ENCODE measurements around the gene ERC2.

Gene ERC2

DNA sequence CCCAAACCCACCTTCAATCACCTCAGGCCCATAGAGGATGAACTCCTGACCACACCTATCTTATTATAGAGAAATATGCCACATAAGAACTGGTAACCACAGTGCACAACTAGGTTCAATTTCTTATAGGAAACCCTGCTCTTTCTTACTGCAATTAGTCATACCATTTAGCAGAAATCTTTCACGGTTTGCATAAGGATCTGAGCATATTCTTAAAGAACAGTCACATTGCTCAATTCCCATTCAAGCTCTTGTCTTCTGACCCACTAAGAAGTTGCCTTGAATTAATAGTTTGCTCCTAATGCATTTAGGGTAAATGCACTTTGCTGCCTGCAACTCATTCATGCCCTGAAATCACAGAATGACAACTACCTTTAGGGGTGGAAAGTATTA lies 9.2 kb downstream of the ERC2 start:
- H3K27me3 Mint-ChIP-seq: peaks cover 24% of the 10 kb centered on the region
- H3K4me1 Mint-ChIP-seq (ENCODE audit: low read depth): no peaks in the 10 kb centered on the region
- H3K4me3 Mint-ChIP-seq: no peak overlapping the region
- no peaks in the 10 kb centered on the region for H3K9me3 Mint-ChIP-seq (ENCODE audit: low read depth)
- H3K36me3 Mint-ChIP-seq: no peaks in the 10 kb centered on the region
- no peak overlapping the region for H3K27ac Mint-ChIP-seq

DNA sequence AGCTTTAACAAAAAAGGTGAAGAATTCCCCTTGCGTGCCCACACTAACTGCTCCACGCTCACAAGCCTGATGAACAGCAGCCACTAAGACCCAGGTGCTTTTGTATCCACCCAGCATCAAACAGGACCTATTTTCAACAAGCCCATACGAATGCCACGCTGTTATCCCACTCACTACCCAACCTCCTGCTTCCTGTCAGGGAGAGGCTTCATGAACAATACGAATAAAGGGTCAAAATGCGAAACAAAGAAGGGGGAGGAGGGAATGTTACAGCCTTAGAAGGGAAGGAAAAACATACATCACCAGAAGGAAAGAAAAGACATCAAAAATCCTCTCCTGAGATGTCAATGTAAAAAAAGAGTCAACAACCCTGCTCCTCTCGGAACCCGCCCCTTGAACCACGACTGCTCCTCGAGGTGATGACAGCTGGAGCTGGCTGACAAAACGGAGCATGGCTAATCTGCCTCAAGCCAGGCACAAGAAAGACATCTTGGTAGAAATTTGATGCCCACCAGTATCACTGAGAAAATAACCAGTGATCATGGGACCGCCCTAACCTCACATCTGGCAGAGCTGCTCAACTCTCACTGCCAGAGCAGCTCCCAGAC lies 9.7 kb downstream of the ERC2 start:
- H3K4me1 Mint-ChIP-seq (ENCODE audit: low read depth): no peaks in the 10 kb centered on the region
- H3K27ac Mint-ChIP-seq: no peak overlapping the region
- H3K9me3 Mint-ChIP-seq (ENCODE audit: low read depth): no peaks in the 10 kb centered on the region
- peaks cover 25% of the 10 kb centered on the region for H3K27me3 Mint-ChIP-seq
- no peaks in the 10 kb centered on the region for H3K36me3 Mint-ChIP-seq
- no peak overlapping the region for H3K4me3 Mint-ChIP-seq

DNA sequence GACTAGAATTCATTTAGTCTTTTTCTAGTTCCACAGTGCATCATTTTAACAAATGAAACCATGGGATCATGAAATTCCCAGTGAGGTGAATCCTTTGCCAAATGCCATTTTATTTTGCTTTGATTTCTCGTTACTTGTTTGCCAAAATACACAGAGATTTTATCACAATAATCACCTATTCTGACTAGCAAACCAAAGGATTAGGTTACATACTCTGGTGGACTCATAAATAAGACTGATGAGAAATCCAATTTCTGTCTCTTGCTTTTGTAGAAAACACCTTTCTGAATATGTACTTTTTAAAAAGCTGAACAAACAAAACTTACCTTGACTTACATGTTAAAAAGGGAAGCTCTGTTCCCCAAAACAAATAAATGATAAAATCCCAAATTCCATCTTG lies 12.2 kb downstream of the ERC2 start:
- H3K27me3 Mint-ChIP-seq: peaks cover 27% of the 10 kb centered on the region
- H3K4me3 Mint-ChIP-seq: no peak overlapping the region
- no peaks in the 10 kb centered on the region for H3K36me3 Mint-ChIP-seq
- no peaks in the 10 kb centered on the region for H3K4me1 Mint-ChIP-seq (ENCODE audit: low read depth)
- no peaks in the 10 kb centered on the region for H3K9me3 Mint-ChIP-seq (ENCODE audit: low read depth)
- H3K27ac Mint-ChIP-seq: no peak overlapping the region

- Mint-ChIP-seq H3K36me3 (no peaks in the 10 kb centered on the region), H3K27ac (no peak overlapping the region), H3K27me3 (peaks cover 33% of the 10 kb centered on the region), H3K9me3 (ENCODE audit: low read depth) (no peaks in the 10 kb centered on the region), H3K4me1 (ENCODE audit: low read depth) (no peaks in the 10 kb centered on the region), H3K4me3 (no peak overlapping the region)
Measured at GRCh38 chr3:56453011-56453410, 15.3 kb downstream of the ERC2 start.

DNA sequence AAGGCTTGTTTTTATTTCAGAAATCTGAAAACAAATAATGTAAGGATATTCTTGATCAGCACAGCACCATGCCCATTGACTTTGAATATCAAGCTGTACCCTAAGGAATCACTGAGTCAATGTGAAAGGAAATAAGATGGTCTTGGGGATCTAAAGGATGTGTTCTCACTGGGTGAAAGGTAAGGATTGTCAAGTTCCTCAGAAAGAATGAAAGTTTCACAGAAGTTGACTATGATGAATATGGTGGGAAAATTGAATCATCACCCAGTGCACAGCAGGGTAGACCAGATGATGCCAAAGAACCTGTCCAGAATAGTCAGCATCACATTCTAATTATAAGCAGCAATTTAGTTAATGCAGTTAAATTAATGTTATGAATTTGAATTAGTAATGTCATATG lies 16.2 kb downstream of the ERC2 start:
- no peak overlapping the region for H3K4me3 Mint-ChIP-seq
- peaks cover 30% of the 10 kb centered on the region for H3K27me3 Mint-ChIP-seq

DNA sequence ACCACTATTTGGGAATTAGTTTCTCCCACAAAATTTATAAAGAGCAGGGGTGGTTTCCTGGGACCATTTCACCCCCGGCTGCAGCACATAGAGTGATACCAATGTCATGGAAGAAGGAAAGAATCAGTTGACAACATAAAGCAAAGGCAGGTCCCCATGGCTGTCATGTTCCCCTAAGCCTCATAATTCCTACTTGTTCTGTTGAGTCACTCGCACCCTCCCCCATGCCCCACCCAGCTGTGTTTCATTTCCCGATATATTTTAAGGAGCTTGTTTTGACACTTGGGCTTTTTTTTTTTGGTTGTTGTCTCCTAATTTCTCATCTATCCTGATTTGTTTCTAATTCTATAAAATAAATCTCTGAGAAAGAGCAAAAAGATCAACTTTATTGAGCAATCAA lies 24.9 kb downstream of the ERC2 start:
- H3K27me3 Mint-ChIP-seq: peaks cover 16% of the 10 kb centered on the region
- H3K4me3 Mint-ChIP-seq: no peak overlapping the region
- no peak overlapping the region for H3K27ac Mint-ChIP-seq
- H3K9me3 Mint-ChIP-seq (ENCODE audit: low read depth): no peaks in the 10 kb centered on the region
- peaks cover 2% of the 10 kb centered on the region for H3K36me3 Mint-ChIP-seq
- H3K4me1 Mint-ChIP-seq (ENCODE audit: low read depth): peaks cover 1% of the 10 kb centered on the region

More for the DNA sequence above, 16.2 kb downstream of the ERC2 start:
- Mint-ChIP-seq H3K27ac (no peak overlapping the region), H3K4me1 (ENCODE audit: low read depth) (no peaks in the 10 kb centered on the region), H3K36me3 (no peaks in the 10 kb centered on the region), H3K9me3 (ENCODE audit: low read depth) (no peaks in the 10 kb centered on the region)

DNA sequence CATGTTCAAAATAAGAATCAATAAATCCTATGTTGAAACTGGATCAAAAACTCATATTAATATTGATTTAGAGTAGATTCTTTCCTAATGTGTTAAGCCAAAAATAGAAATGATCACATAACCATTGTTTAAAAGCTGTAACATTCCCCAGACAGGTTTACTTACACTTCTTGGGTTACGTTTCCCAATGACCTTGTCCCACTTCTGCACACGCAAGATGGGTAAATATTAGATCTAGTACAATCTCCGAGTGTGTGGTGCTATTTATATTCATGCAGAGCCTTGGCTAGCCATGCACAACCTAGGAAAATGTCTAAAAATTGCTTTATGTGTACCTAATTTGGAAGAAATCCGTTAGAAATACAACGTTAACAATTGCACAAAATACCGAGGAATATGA lies 39.6 kb downstream of the ERC2 start:
- Mint-ChIP-seq H3K27me3 (peaks cover 13% of the 10 kb centered on the region), H3K4me1 (ENCODE audit: low read depth) (no peaks in the 10 kb centered on the region), H3K4me3 (no peak overlapping the region), H3K27ac (no peak overlapping the region), H3K9me3 (ENCODE audit: low read depth) (no peaks in the 10 kb centered on the region), H3K36me3 (no peaks in the 10 kb centered on the region)

DNA sequence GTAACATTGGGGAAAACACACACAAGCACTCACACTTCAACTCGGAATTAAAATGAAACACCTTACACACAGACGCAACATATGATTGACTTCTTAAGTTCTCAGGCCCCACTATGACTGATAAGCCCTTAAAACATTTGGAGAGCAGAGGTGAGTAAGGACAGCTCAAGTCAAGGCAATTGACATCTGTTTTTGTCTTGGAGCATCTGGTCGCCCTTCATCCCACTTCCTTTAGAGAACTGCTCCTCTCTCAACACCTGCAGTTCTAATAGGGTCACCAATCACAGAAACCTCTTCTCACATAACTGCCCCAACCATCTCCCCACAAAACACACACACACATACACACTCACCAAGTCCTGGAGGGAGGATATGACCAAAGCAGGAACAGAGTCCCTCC lies 43.4 kb downstream of the ERC2 start:
- no peak overlapping the region for H3K27ac Mint-ChIP-seq
- H3K4me3 Mint-ChIP-seq: no peak overlapping the region
- no peaks in the 10 kb centered on the region for H3K36me3 Mint-ChIP-seq
- H3K9me3 Mint-ChIP-seq (ENCODE audit: low read depth): no peaks in the 10 kb centered on the region
- H3K27me3 Mint-ChIP-seq: peaks cover 9% of the 10 kb centered on the region
- no peaks in the 10 kb centered on the region for H3K4me1 Mint-ChIP-seq (ENCODE audit: low read depth)

DNA sequence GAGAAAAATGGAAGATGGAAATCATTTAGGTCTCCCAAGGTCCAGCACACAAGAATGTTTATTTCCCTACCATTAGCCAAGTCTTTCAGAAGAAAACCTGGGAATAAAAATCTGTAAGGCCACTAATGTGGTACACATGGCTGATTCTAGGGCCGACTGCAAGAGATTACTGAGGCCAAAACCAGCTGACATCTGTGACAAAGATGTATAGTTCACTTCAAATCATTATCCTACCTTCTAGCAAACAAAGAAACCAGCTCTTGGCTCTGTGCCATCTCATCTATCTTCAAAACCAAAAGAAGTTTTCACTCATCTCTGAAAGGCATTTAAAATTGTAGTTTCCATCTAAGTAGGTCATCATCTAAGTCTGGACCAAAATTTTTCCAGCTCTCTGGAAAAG lies 43.9 kb downstream of the ERC2 start:
- H3K27me3 Mint-ChIP-seq: peaks cover 11% of the 10 kb centered on the region

GRCh38 chr3:56423661-56424099 lies 44.6 kb downstream of the ERC2 start:
- H3K27ac Mint-ChIP-seq: no peak overlapping the region
- H3K27me3 Mint-ChIP-seq: peaks cover 11% of the 10 kb centered on the region
- H3K4me3 Mint-ChIP-seq: no peak overlapping the region
- H3K36me3 Mint-ChIP-seq: no peaks in the 10 kb centered on the region
- H3K4me1 Mint-ChIP-seq (ENCODE audit: low read depth): no peaks in the 10 kb centered on the region
- H3K9me3 Mint-ChIP-seq (ENCODE audit: low read depth): no peaks in the 10 kb centered on the region

More for the DNA sequence above, 43.9 kb downstream of the ERC2 start:
- H3K36me3 Mint-ChIP-seq: no peaks in the 10 kb centered on the region
- no peaks in the 10 kb centered on the region for H3K9me3 Mint-ChIP-seq (ENCODE audit: low read depth)
- no peak overlapping the region for H3K4me3 Mint-ChIP-seq
- no peaks in the 10 kb centered on the region for H3K4me1 Mint-ChIP-seq (ENCODE audit: low read depth)
- H3K27ac Mint-ChIP-seq: no peak overlapping the region

DNA sequence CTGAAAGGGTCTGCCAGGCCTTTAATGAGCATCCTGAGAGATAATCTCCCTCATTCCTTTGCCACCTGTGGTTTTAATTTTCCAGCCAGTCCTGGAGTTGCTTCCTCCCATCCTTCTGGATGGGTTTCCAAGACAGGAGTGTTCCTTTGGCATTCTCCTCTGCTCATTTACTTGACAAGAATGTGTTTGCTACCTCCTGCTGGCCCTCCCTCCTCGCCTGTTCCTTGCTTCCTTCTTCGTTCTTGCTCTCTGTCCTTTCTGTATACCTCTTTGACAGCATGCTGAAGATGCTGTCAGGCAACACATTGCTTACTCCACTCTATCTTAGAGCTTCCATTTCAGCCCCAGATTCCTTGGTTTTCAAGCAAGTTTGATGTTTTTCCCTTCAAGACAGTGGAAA lies 46.0 kb downstream of the ERC2 start:
- H3K36me3 Mint-ChIP-seq: no peaks in the 10 kb centered on the region

GRCh38 chr3:56421205-56421604 lies 47.1 kb downstream of the ERC2 start:
- H3K36me3 Mint-ChIP-seq: no peaks in the 10 kb centered on the region
- H3K4me3 Mint-ChIP-seq: no peak overlapping the region
- no peak overlapping the region for H3K27ac Mint-ChIP-seq
- H3K9me3 Mint-ChIP-seq (ENCODE audit: low read depth): no peaks in the 10 kb centered on the region
- no peaks in the 10 kb centered on the region for H3K4me1 Mint-ChIP-seq (ENCODE audit: low read depth)
- peaks cover 8% of the 10 kb centered on the region for H3K27me3 Mint-ChIP-seq

More for the DNA sequence above, 46.0 kb downstream of the ERC2 start:
- Mint-ChIP-seq H3K9me3 (ENCODE audit: low read depth) (no peaks in the 10 kb centered on the region), H3K4me1 (ENCODE audit: low read depth) (no peaks in the 10 kb centered on the region), H3K27me3 (peaks cover 9% of the 10 kb centered on the region), H3K4me3 (no peak overlapping the region), H3K27ac (no peak overlapping the region)

DNA sequence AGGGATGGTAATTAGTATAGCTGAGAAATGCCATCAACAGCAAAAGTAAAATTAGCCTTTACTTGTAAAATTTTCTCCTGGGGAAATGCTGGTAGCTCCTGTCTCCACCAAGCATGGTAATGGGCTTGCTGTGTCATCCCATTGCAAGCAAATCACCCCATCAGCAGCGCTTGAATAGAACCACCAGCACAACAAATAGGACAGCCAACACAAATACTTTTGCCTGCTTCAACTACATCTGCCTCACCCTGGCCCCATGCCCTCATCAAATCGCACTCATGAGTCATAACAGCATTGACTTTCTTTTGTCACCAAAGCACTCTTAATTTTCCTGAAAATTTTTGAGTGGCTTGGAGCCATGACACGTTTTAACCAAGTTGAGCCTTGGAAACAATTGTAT lies 52.6 kb downstream of the ERC2 start:
- H3K4me1 Mint-ChIP-seq (ENCODE audit: low read depth): no peaks in the 10 kb centered on the region
- H3K36me3 Mint-ChIP-seq: no peaks in the 10 kb centered on the region
- peaks cover 7% of the 10 kb centered on the region for H3K27me3 Mint-ChIP-seq
- no peak overlapping the region for H3K27ac Mint-ChIP-seq
- no peak overlapping the region for H3K4me3 Mint-ChIP-seq
- H3K9me3 Mint-ChIP-seq (ENCODE audit: low read depth): no peaks in the 10 kb centered on the region

- Mint-ChIP-seq H3K27ac (no peak overlapping the region), H3K27me3 (peaks cover 5% of the 10 kb centered on the region), H3K4me1 (ENCODE audit: low read depth) (no peaks in the 10 kb centered on the region), H3K36me3 (no peaks in the 10 kb centered on the region), H3K9me3 (ENCODE audit: low read depth) (no peaks in the 10 kb centered on the region), H3K4me3 (no peak overlapping the region)
Measured at GRCh38 chr3:56413911-56414310, 54.4 kb downstream of the ERC2 start.

GRCh38 chr3:56411166-56411565 lies 57.1 kb downstream of the ERC2 start:
- H3K4me3 Mint-ChIP-seq: no peak overlapping the region
- no peaks in the 10 kb centered on the region for H3K9me3 Mint-ChIP-seq (ENCODE audit: low read depth)

DNA sequence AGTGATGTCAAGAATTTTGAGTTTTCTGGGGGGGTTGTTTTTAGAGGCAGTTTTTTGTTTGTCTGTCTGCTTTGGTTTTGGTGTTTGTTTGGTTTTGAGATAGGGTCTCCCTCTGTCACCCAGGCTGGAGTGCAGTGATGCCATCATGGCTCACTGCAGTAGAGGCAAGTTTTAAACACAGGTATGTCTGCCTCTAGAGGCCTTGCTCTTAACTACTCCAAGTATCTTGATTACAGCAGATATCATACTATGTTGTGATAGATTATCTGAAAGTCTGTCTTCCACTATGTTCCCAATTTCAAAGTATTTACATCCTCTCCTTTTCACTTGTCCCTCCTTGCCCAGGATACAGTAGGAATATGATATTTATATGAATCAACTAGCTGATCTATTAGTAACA lies 57.7 kb downstream of the ERC2 start:
- Mint-ChIP-seq H3K4me3 (no peak overlapping the region), H3K4me1 (ENCODE audit: low read depth) (no peaks in the 10 kb centered on the region), H3K9me3 (ENCODE audit: low read depth) (no peaks in the 10 kb centered on the region), H3K36me3 (no peaks in the 10 kb centered on the region), H3K27ac (no peak overlapping the region), H3K27me3 (peaks cover 8% of the 10 kb centered on the region)

More at GRCh38 chr3:56411166-56411565, 57.1 kb downstream of the ERC2 start:
- Mint-ChIP-seq H3K36me3 (no peaks in the 10 kb centered on the region), H3K4me1 (ENCODE audit: low read depth) (no peaks in the 10 kb centered on the region), H3K27me3 (peaks cover 8% of the 10 kb centered on the region), H3K27ac (no peak overlapping the region)

Measured in activated naive CD8-positive, alpha-beta T cell (primary cell).